ENCODE results near the gene AKR1D1.
"Not testable (repeated sequence)": the region's sequence is repeated elsewhere in the genome, so short reads cannot be mapped to it uniquely, and the experiment has no call there.

Gene AKR1D1

DNA sequence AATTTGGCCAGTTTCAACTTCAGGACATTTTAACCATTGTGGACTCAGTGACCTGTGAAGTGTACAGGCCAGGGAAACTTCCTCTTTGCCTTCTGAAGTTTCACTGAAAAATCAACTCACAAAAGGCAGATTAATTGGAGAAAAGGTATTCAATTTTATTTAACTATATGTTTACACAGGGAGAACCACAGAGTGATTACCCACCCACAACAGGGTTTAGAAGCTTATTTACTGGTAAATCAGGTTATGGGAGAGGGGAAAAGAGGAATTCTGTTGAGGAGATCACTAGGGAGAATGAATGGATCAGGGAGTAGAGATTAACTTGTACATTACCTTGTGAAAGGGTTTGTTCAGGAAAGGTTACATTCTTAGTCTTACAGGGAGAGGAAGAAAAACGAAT, 1.7 kb upstream of the AKR1D1 start:
- no peak for DNase-seq (ENCODE audit: low spot score)

DNA sequence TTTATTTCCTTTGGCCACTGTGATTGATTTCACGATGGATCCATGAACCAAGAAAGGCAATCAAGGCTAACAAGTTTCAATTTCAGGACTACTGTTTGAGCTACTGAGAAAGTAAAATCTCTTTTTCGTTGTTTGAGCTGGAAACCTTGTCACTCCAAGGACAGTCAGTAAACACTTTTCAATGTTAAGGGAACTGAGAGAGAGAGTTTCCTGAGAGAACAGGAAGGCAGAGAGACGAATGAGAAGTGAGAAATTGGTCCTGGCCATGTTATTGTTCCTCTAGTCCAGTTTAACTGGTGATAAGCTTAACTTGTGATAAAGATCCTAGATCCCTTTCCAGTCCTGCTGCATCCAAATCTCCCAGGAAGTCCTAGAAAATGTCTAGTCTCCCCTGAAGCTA, 909 bp upstream of the AKR1D1 start:
- no peak for DNase-seq (ENCODE audit: low spot score)

GRCh38 chr7:138075786-138076185, 473 bp upstream of the AKR1D1 start:
- not testable (repeated sequence) for DNase-seq (ENCODE audit: low spot score)

- no peak for DNase-seq (ENCODE audit: low spot score)
Observed at GRCh38 chr7:138077809-138078208, 1.6 kb downstream of the AKR1D1 start.

DNA sequence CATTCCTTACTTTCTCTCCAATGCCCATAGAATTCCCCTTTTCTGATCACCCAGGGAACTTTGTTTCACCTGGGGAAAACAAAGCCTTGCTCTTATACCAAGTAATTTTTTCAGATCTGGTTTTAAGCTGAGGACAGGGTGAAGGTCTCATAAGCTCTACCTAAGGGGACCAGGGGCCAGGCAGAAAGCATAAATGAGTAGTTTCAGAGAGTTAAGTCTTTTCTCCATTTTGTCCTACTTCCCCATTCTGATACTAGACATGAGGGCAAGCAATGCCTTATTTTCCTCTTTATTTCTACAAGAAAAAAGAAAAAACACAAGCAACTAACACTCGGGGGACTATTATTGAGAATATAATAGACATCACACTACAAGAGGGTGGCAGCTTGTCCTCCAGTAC, 2.9 kb downstream of the AKR1D1 start:
- DNase-seq (ENCODE audit: low spot score) = no peak

GRCh38 chr7:138081868-138082267, 5.6 kb downstream of the AKR1D1 start:
- no peak for DNase-seq (ENCODE audit: low spot score)

DNA sequence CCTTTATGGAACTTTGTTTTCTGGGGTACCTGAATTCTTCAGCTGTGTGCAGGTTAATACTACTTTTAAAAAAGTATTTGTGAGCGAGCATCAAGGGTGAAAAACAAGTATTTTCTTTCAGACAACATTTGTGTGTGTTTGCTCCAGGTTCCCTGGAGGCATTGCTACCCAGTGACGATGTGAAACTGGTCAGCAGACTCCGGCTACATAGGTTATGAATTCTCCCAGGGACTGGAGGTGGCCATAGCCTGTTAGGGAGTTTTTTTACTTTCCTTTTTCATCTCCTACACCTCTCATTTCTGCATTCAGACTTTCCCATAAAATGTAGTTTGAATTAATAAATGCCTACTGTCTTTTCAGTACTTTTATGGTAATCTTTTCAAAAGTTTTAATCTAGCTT, 7.6 kb downstream of the AKR1D1 start:
- no peak for DNase-seq (ENCODE audit: low spot score)

DNA sequence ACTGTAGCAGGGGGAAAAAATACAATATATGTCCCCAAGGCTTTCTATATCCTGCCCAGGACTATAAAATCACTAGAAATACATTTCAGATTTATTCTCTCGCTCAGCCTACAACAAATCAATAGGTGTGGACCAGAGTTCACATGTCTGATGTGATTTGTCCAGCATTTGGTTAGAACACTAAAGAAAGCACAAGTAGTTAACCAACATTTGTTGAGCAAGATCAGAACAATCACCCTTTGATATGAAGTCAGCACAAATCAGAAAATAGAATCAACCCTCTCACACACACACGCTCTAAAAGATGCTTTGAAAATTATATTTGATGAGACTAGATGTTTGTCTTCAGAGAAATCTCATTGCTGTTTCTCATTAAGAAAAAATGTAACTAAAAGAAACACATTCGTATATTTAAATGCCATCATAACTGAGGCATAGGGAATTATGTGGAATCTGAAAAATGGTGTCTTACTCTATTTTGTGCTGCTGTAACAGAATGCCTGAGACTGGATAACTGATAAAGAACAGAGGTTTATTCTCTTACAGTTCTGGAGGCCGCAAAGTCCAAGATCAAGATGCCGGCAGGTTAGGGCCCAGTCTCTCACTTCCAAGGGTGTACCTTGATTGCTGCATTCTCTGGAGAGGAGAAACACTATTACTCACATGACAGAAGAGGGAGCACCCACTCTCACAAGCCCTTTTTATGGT, 10.5 kb downstream of the AKR1D1 start:
- DNase-seq (ENCODE audit: low spot score) = no peak

DNA sequence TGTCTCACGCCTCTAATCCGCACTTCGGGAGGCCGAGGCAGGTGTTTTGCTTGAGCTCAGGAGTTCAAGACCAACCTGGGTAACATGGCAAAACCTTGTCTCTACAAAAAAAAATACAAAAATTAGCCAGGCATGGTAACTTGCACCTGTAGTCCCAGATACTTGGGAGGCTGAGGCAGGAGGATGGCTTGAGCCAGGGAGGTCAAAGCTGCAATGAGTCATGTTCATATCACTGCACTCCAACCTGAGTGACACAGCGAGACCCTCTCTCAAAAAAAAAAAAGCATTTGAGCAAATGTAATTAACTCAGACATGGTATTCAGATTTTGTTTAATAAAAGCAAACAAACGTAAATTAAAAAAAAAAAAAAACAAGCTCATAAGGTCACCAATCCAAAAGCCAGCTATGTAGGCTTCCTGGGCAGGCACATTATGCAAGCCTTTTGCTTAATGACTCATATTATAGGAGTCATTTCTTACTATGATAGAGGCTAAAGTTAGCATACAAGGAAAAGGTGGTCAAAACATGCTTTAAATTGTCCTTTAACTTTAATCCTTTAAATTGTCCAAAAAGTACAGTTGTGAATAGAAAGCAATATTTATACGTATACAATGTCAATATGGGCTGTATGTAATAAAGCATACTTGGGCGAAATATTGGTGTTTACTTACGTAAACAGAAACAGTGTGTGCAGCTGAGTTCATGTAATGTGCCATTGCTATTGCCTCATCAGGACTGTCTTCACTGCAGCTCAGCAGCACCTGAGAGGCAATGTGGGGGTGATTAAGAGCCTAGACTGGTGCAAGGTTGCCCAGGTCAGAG, 13.0 kb downstream of the AKR1D1 start:
- no peak for DNase-seq (ENCODE audit: low spot score)

DNA sequence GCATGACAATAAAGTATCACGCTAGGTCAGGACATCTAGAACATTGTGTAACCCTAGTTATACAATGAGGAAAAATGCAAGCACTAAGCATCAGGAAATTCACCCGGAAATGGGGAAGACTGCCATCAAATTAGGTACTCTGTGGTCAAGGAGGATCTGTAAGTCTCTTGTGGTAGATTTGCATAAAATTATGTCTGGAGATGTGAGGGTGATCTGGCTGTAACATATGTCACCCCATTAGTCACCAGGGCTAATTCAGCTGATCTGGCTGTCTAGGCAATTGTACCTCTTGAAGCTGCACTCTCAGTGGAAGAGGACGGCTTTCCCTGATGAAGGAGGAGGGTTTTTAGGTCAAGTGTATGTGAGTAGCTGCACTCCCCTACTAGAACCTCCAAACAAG, 14.8 kb downstream of the AKR1D1 start:
- DNase-seq (ENCODE audit: low spot score) = no peak

GRCh38 chr7:138091840-138092239, 15.6 kb downstream of the AKR1D1 start:
- not testable (repeated sequence) for DNase-seq (ENCODE audit: low spot score)

DNA sequence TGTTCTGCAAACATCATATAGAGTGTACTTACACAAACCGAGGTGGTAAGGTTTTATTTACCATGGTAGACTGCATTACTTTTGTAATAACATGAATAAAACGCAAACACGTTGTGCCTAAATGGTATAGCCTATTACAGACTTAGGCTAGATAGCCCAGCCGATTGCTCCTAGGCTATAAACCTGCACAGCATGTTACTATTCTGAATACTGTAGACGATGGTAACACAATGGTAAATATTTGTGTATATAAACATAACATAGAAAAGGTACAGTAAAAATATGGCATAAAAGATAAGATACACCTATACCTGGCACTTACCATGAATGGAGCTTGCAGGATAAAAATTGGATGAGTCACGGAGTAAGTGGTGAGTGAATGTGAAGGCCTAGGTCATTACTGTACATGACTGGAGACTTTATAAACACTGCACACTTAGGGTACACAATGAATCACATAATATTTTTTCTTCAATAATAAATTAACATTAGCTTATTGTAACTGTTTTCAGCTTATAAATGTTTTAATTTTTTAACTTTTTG, 16.3 kb downstream of the AKR1D1 start:
- DNase-seq (ENCODE audit: low spot score) = no peak

DNA sequence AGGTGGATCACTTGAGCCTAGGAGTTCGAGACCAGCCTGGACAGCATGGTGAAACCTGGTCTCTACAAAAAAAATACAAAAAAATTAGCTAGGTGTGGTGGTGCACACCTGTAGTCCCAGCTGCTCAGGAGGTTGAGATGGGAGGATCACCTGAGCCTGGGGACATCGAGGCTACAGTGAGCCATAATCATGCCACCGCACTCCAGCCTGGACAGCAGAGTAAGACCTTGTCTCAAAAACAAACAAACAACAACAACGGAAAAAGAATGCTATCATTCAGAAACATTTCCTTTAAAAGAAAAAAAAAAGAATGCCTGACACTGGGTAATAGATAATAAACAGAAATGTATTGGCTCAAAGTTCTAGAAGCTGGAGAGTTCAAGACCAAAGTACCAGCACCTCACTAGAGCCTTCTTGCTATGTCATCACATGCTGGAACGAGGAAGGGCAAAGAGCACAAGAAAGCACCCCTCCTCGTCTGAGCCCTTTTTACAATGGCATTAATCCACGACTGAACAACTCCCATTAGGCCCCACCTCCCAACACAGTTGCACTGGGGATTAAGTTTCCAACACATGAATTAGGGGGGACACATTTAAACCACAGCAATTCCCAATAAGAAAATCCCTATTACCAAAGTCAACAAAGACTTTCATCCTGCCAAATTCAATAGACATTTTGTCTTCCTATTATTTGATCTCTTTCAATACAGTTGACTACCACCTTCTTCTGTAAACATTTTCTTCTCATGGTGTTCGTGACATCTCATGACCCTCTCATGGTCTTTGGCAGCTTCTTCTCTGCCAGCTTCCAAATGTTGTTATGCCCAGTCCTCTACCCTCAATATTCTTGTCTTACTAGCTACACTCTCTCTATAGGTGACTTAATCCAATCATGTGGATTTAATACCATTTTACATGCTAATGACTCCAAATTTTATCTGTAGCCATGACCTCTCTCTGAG, 20.0 kb downstream of the AKR1D1 start:
- no peak for DNase-seq (ENCODE audit: low spot score)

DNA sequence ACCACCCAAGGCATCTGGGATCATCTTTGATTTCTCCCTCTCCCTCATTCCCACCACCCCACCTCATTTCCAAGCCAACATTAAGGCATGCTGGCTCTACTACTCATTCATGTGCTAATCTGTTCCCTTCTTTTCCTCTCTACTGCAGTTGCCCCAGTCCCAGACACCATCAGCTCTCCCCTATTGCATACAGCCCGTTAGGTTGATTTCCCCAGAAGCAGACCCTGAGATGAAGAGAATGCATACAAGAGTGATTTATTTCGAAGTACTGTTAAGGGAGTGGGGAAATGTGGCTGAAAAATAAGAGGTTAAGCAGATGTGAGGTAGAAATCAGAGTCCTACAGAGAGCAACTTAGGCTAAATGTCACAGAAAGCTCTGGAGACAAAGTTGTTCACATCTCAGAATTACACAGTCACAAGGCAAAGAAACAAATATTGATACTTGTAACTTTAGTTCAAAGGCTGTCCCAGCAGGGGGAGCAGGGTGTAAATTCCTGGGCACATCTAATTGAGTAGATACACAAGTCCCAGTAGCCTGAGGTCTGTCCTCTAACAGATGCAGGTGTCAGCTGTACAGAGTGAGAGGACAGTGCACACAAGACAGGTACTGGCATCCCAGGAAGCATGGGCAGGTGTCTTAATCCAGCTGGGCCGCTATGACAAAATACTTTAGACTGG, 20.9 kb downstream of the AKR1D1 start:
- DNase-seq (ENCODE audit: low spot score) = no peak

- no peak for DNase-seq (ENCODE audit: low spot score)
Observed at GRCh38 chr7:138099813-138100212, 23.6 kb downstream of the AKR1D1 start.

GRCh38 chr7:138105221-138105620, 29.0 kb downstream of the AKR1D1 start:
- no peak for DNase-seq (ENCODE audit: low spot score)

DNA sequence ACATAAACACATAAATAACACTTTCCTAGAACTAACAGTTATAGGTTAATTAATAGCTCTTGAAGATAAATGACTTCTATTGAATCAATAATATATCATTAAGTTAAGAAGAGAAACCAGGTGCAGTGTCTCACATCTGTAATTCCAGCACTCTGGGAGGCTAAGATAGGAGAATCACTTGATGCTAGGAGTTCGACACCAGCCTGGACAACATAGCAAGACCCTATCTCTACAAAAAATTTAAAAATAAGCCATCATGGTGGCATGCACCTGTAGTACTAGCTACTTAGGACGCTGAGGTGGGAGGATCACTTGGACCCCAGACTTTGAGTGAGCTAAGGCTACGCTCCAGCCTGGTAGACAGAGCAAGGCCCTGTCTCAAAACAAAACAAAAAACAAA, 38.8 kb downstream of the AKR1D1 start:
- DNase-seq (ENCODE audit: low spot score) = no peak

- no peak for DNase-seq (ENCODE audit: low spot score)
Observed at GRCh38 chr7:138116141-138116540, 39.9 kb downstream of the AKR1D1 start.

DNA sequence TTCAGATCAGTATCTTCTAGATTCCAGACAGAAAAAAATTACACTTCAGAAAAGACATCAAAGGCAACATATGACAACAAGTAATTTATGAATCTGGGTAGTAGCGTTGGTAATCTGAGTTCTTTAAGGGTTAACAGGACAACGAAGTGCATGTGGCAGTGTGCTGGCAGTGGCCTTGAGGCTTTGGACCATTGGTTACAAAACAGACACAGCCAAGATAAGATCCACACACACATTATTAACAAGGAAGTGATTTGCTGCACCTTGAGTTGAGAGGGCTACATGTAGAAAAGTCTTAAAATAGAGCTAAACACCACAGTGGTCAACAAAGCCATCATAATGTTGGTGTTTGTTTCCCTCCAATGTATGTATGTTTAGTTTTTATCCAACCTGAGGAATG, 40.6 kb downstream of the AKR1D1 start:
- DNase-seq (ENCODE audit: low spot score) = no peak

GRCh38 chr7:138120140-138120827, 44.0 kb downstream of the AKR1D1 start:
- DNase-seq (ENCODE audit: low spot score) = no peak

GRCh38 chr7:138122162-138122561, 45.9 kb downstream of the AKR1D1 start:
- no peak for DNase-seq (ENCODE audit: low spot score)

All from ecto neural progenitor cell (in vitro differentiated cells).